Nephron (organoid): Measurements from ENCODE around the gene ALG3.

Experiments
- H3K27ac Mint-ChIP-seq, 3 experiments: 2 replicates each; pipeline ENCODE4 v1.8.0; 2020; ENCODE audit warnings: mixed read lengths in 3 of 3, mild to moderate bottlenecking in 2 of 3, moderate library complexity in 1 of 3
- H3K27me3 Mint-ChIP-seq: 2 replicates; pipeline ENCODE4 v1.8.0; 2021; ENCODE audit warnings: low read depth, mild to moderate bottlenecking, moderate library complexity, mixed read lengths
- H3K36me3 Mint-ChIP-seq: 2 replicates; pipeline ENCODE4 v1.8.0; 2020; ENCODE audit warnings: low read depth, mixed read lengths
- H3K4me1 Mint-ChIP-seq: 2 replicates; pipeline ENCODE4 v1.8.0; 2020; ENCODE audit warnings: mixed read lengths
- H3K4me3 Mint-ChIP-seq, 3 experiments: 2 replicates each; pipeline ENCODE4 v1.8.0; 2020; ENCODE audit warnings: mild to moderate bottlenecking in 3 of 3, mixed read lengths in 3 of 3, moderate library complexity in 2 of 3
- H3K9me3 Mint-ChIP-seq: 2 replicates; pipeline ENCODE4 v1.8.0; 2020; ENCODE audit warnings: mixed read lengths
- TF ChIP-seq, protein P1 (sequence below), 3 experiments: fragments of 200-600 bp; sonication (generic); IDR thresholded peaks; one replicate each; pipeline ENCODE4 v1.5.0; 2021; ENCODE audit warnings: antibody characterized with exemption in 3 of 3; ENCODE audit not compliant: unreplicated experiment in 3 of 3

ALG3 gene

DNA sequence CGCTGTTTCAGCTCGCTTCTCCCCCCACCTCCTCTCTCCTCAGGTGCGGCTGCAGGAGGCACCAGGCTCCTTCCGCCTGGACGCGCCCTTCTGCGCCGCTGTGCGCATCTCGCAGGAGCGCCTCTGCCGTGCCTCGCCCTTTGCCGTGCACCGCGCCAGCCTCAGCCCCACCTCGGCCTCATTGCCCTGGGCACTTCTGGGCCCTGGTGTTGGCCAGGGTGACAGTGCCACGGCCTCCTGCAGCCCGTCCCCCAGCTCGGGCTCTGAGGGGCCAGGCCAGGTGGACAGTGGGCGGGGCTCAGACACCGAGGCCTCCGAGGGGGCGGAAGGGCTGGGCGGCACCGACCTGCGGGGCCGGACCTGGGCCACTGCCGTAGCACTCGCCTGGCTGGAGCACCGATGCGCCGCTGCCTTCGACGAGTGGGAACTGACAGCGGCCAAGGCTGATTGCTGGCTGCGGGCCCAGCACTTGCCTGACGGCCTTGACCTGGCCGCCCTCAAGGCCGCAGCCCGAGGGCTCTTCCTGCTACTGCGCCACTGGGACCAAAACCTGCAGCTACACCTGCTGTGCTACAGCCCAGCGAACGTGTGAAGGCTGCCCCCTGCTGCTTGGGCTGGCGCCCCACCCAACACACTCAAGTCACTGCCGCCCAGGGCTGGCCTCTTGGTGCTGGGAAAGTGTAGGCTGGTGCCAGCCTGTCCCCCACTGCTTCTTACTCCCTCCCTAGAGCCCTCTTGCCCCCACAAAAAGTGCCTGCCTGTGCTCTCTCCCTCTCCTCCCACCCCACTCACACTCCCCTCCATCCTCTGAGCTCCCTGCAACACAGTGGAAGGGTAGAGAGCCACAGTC lies 7.1 kb downstream of the ALG3 start:
- peaks cover 13% of the 10 kb centered on the region for H3K27me3 Mint-ChIP-seq
- H3K9me3 Mint-ChIP-seq, result no peaks in the 10 kb centered on the region
- TF ChIP-seq, protein P1, sequence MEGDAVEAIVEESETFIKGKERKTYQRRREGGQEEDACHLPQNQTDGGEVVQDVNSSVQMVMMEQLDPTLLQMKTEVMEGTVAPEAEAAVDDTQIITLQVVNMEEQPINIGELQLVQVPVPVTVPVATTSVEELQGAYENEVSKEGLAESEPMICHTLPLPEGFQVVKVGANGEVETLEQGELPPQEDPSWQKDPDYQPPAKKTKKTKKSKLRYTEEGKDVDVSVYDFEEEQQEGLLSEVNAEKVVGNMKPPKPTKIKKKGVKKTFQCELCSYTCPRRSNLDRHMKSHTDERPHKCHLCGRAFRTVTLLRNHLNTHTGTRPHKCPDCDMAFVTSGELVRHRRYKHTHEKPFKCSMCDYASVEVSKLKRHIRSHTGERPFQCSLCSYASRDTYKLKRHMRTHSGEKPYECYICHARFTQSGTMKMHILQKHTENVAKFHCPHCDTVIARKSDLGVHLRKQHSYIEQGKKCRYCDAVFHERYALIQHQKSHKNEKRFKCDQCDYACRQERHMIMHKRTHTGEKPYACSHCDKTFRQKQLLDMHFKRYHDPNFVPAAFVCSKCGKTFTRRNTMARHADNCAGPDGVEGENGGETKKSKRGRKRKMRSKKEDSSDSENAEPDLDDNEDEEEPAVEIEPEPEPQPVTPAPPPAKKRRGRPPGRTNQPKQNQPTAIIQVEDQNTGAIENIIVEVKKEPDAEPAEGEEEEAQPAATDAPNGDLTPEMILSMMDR (IDR thresholded peaks at IDR 0.05; ENCODE audit: unreplicated experiment in 3 of 3), result no peak
- H3K36me3 Mint-ChIP-seq, result peaks cover 23% of the 10 kb centered on the region
- H3K4me1 Mint-ChIP-seq, result no peaks in the 10 kb centered on the region
- H3K4me3 Mint-ChIP-seq, result no peak overlapping the region
- H3K27ac Mint-ChIP-seq, result no peak overlapping the region

DNA sequence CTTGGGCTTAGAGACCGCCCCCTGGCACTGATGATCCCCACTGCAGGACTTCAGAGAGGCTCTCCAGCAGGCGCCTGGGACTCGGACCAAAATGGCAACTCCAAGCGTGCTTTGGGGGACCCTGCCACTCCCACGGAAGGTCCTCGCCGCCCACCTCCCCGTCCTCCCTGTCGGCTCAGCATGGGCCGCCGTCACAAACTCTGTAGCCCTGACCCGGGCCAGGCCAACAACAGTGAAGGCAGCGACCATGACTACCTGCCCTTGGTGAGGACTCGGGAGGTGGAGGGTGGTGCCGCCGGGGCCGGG lies 7.7 kb downstream of the ALG3 start:
- no peaks in the 10 kb centered on the region for H3K9me3 Mint-ChIP-seq
- peaks cover 14% of the 10 kb centered on the region for H3K27me3 Mint-ChIP-seq
- peaks cover 23% of the 10 kb centered on the region for H3K36me3 Mint-ChIP-seq
- no peaks in the 10 kb centered on the region for H3K4me1 Mint-ChIP-seq
- H3K27ac Mint-ChIP-seq, result no peak overlapping the region
- TF ChIP-seq, protein P1 (IDR thresholded peaks at IDR 0.05; ENCODE audit: unreplicated experiment in 3 of 3), result no peak
- H3K4me3 Mint-ChIP-seq, result no peak overlapping the region

- Mint-ChIP-seq H3K9me3 (no peaks in the 10 kb centered on the region), H3K27ac (no peak overlapping the region), H3K27me3 (peaks cover 20% of the 10 kb centered on the region), H3K4me3 (no peak overlapping the region), H3K36me3 (peaks cover 23% of the 10 kb centered on the region), H3K4me1 (no peaks in the 10 kb centered on the region)
- TF ChIP-seq, protein P1 (IDR thresholded peaks at IDR 0.05; ENCODE audit: unreplicated experiment in 3 of 3), result no peak
These were observed 8.2 kb downstream of the ALG3 start for GRCh38 chr3:184240384-184241140.

DNA sequence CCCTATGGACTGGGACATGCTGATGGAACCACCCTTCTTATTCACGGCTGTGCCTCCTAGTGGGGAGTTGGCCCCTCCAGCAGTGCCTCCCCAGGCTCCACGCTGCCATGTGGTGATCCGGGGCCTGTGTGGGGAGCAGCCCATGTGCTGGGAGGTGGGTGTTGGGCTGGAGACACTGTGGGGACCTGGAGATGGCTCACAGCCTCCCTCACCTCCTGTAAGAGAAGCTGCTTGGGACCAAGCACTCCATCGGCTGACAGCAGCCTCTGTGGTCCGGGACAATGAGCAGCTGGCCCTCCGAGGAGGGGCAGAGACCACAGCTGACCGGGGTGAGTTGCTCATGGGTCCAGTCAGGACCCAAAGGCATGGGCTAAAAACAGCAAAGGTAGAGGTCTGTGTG lies 9.1 kb downstream of the ALG3 start:
- H3K27me3 Mint-ChIP-seq, result peaks cover 26% of the 10 kb centered on the region
- no peaks in the 10 kb centered on the region for H3K9me3 Mint-ChIP-seq
- TF ChIP-seq, protein P1 (IDR thresholded peaks at IDR 0.05; ENCODE audit: unreplicated experiment in 3 of 3), result no peak
- no peak overlapping the region for H3K4me3 Mint-ChIP-seq
- H3K27ac Mint-ChIP-seq, result no peak overlapping the region
- H3K36me3 Mint-ChIP-seq, result peaks cover 17% of the 10 kb centered on the region
- H3K4me1 Mint-ChIP-seq, result no peaks in the 10 kb centered on the region

DNA sequence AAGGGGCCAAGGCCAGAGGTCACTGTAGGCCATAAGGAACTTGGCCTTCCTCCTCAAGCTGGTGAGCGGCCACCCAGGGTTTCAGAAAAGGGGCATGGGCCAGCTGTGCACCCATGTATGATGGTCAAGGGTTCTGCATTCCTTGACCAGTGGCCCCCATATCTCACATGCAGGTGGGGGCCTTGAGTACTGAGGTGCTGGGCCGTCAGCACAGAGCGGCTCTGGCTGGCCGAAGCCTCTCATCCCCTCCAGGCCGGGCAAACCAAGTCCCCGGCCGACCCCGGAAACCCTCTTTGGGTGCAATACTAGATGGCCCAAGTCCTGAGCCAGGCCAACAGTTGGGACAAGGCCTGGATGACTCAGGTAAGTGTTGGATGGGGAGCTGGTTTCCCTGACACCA lies 9.5 kb downstream of the ALG3 start:
- Mint-ChIP-seq H3K4me1 (no peaks in the 10 kb centered on the region), H3K36me3 (peaks cover 13% of the 10 kb centered on the region), H3K27ac (no peak overlapping the region), H3K27me3 (peaks cover 29% of the 10 kb centered on the region), H3K9me3 (no peaks in the 10 kb centered on the region), H3K4me3 (no peak overlapping the region)
- TF ChIP-seq, protein P1 (IDR thresholded peaks at IDR 0.05; ENCODE audit: unreplicated experiment in 3 of 3), result no peak
